HEK293 (cell line): Measurements from ENCODE around the gene ARHGAP10.

Experiments
- GLIS2 ChIP-seq: fragments of 450-650 bp; formaldehyde crosslinking; IDR thresholded peaks from 2 replicates; pipeline ENCODE4 v1.5.1; 2016; ENCODE audit warnings: missing biosample characterization, missing genetic modification characterization
- REPIN1 ChIP-seq: fragments of 450-650 bp; formaldehyde crosslinking; IDR thresholded peaks from 2 replicates; pipeline ENCODE4 v1.5.1; 2017; ENCODE audit warnings: missing biosample characterization, missing genetic modification characterization, low read depth
- ZBTB1 ChIP-seq: fragments of 450-650 bp; formaldehyde crosslinking; IDR thresholded peaks from 2 replicates; pipeline ENCODE4 v1.5.1; 2016; ENCODE audit warnings: missing biosample characterization, missing genetic modification characterization
- ZEB2 ChIP-seq: fragments of 450-650 bp; formaldehyde crosslinking; IDR thresholded peaks from 2 replicates; pipeline ENCODE4 v1.5.1; 2016; ENCODE audit warnings: missing biosample characterization, missing genetic modification characterization
- TF ChIP-seq, protein P1 (sequence below): fragments of 450-650 bp; formaldehyde crosslinking; IDR thresholded peaks from 2 replicates; pipeline ENCODE4 v1.5.1; 2016; ENCODE audit warnings: missing biosample characterization, missing genetic modification characterization
- TF ChIP-seq, protein P2 (sequence below): fragments of 450-650 bp; formaldehyde crosslinking; IDR thresholded peaks from 2 replicates; pipeline ENCODE4 v1.5.1; 2017; ENCODE audit warnings: missing biosample characterization, missing genetic modification characterization
- TF ChIP-seq, protein P3 (sequence below): fragments of 450-650 bp; formaldehyde crosslinking; IDR thresholded peaks from 2 replicates; pipeline ENCODE4 v1.5.1; 2016; ENCODE audit warnings: missing biosample characterization, missing genetic modification characterization
- TF ChIP-seq, protein P4 (sequence below): fragments of 450-650 bp; formaldehyde crosslinking; IDR thresholded peaks from 2 replicates; pipeline ENCODE4 v1.5.0; 2017; ENCODE audit warnings: missing biosample characterization, missing genetic modification characterization, borderline replicate concordance

DNA sequence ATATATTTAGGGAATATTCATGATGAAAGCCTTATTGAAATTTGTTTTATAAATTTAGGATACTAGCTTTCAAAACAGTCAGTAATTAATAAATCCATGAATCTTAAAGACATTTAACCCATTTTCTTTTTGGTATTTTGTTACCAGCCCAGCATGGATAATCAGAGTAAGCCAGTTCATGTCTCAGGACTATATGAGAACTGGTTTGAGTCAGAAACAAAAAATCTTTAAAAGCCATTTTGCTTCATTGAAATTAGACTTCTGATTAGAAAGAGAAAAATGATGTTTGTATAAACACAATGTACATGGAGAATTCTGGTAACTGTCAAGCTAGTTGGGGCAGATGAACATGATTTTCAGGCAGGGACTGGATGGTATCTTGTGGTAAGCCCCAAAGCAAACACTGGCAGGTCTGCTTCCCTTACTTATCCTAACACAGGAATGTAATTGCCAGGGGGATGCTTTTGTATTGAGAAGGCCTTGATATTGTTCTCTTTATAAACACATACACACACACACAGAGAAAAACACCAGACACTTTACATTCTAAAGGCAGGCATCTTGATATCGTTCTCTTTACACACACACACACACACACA is 9.4 kb downstream of the ARHGAP10 start:
- TF ChIP-seq REPIN1 (no peak), ZBTB1 (tag by site-specific recombination) (no peak), GLIS2 (tag by site-specific recombination) (no peak), ZEB2 (tag by site-specific recombination) (no peak)
- TF ChIP-seq, protein P1, sequence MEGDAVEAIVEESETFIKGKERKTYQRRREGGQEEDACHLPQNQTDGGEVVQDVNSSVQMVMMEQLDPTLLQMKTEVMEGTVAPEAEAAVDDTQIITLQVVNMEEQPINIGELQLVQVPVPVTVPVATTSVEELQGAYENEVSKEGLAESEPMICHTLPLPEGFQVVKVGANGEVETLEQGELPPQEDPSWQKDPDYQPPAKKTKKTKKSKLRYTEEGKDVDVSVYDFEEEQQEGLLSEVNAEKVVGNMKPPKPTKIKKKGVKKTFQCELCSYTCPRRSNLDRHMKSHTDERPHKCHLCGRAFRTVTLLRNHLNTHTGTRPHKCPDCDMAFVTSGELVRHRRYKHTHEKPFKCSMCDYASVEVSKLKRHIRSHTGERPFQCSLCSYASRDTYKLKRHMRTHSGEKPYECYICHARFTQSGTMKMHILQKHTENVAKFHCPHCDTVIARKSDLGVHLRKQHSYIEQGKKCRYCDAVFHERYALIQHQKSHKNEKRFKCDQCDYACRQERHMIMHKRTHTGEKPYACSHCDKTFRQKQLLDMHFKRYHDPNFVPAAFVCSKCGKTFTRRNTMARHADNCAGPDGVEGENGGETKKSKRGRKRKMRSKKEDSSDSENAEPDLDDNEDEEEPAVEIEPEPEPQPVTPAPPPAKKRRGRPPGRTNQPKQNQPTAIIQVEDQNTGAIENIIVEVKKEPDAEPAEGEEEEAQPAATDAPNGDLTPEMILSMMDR (tag by site-specific recombination) = no peak
- TF ChIP-seq, protein P2, sequence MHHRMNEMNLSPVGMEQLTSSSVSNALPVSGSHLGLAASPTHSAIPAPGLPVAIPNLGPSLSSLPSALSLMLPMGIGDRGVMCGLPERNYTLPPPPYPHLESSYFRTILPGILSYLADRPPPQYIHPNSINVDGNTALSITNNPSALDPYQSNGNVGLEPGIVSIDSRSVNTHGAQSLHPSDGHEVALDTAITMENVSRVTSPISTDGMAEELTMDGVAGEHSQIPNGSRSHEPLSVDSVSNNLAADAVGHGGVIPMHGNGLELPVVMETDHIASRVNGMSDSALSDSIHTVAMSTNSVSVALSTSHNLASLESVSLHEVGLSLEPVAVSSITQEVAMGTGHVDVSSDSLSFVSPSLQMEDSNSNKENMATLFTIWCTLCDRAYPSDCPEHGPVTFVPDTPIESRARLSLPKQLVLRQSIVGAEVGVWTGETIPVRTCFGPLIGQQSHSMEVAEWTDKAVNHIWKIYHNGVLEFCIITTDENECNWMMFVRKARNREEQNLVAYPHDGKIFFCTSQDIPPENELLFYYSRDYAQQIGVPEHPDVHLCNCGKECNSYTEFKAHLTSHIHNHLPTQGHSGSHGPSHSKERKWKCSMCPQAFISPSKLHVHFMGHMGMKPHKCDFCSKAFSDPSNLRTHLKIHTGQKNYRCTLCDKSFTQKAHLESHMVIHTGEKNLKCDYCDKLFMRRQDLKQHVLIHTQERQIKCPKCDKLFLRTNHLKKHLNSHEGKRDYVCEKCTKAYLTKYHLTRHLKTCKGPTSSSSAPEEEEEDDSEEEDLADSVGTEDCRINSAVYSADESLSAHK = no peak
- TF ChIP-seq, protein P3, sequence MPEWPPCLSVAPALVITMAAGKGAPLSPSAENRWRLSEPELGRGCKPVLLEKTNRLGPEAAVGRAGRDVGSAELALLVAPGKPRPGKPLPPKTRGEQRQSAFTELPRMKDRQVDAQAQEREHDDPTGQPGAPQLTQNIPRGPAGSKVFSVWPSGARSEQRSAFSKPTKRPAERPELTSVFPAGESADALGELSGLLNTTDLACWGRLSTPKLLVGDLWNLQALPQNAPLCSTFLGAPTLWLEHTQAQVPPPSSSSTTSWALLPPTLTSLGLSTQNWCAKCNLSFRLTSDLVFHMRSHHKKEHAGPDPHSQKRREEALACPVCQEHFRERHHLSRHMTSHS (tag by site-specific recombination) = no peak
- TF ChIP-seq, protein P4, sequence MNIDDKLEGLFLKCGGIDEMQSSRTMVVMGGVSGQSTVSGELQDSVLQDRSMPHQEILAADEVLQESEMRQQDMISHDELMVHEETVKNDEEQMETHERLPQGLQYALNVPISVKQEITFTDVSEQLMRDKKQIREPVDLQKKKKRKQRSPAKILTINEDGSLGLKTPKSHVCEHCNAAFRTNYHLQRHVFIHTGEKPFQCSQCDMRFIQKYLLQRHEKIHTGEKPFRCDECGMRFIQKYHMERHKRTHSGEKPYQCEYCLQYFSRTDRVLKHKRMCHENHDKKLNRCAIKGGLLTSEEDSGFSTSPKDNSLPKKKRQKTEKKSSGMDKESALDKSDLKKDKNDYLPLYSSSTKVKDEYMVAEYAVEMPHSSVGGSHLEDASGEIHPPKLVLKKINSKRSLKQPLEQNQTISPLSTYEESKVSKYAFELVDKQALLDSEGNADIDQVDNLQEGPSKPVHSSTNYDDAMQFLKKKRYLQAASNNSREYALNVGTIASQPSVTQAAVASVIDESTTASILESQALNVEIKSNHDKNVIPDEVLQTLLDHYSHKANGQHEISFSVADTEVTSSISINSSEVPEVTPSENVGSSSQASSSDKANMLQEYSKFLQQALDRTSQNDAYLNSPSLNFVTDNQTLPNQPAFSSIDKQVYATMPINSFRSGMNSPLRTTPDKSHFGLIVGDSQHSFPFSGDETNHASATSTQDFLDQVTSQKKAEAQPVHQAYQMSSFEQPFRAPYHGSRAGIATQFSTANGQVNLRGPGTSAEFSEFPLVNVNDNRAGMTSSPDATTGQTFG (tag by site-specific recombination) = no peak
